ENCODE measurements around the gene RAI14.
"Not testable (repeated sequence)": the region's sequence is repeated elsewhere in the genome, so short reads cannot be mapped to it uniquely, and the experiment has no call there.

RAI14 gene

DNA sequence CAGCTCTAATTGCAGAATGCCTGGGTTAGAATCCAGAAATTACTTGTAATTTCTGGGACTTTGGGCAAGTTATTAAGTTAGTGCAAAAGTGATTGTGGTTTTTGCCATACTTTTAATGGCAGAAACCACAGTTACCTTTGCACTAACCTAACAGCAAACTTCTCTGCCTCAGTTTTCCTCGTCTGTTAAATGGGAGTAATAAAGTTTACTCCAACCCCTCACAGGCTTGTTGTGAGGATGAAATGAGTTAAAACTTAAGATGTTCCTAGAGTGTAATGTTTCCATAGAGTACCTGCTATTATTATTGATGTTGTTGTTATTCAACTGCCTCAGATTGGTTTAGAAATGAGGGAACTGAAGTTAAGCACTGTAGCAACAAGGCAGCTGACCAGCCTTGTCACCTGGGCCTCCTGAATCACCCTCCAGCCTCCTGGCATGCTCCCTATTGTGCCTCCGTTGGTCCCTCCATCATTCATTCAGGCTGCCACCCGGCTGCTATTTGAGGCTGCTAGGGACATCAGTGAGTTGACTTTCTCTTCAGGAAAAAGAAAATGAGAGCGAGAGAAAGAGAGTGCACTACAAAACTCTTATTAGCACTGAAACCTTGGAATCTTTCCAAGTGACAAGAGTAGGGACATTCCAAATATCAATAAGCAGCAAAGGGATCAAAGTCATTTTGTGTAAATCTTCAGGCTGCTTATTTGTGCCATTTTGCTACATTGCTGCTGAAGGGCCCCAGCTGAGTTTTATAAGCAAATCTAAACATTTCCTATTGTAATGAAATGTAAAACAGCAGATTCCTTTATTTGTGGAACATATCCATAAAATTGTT, 116.4 kb downstream of the RAI14 start:
- no peak overlapping the region for H2AFZ ChIP-seq (ENCODE audit: low read depth, low read length)
- H3K9me3 ChIP-seq (ENCODE audit: insufficient read depth, low read length), result no peaks in the 10 kb centered on the region
- no peak overlapping the region for H3K27ac ChIP-seq (ENCODE audit: low read length)
- no peak overlapping the region for H3K4me2 ChIP-seq (ENCODE audit: low read length)
- H3K79me2 ChIP-seq (ENCODE audit: low read length), result 0 out of 2 replicates have a peak, but pooled peaks cover 4% of the 10 kb centered on the region
- peaks cover 18% of the 10 kb centered on the region for H3K4me1 ChIP-seq (ENCODE audit: low read length)
- no peaks in the 10 kb centered on the region for H3K27me3 ChIP-seq (ENCODE audit: low read depth, low read length)
- no peak overlapping the region for H3K9ac ChIP-seq (ENCODE audit: low read length)
- TF ChIP-seq, protein P1, sequence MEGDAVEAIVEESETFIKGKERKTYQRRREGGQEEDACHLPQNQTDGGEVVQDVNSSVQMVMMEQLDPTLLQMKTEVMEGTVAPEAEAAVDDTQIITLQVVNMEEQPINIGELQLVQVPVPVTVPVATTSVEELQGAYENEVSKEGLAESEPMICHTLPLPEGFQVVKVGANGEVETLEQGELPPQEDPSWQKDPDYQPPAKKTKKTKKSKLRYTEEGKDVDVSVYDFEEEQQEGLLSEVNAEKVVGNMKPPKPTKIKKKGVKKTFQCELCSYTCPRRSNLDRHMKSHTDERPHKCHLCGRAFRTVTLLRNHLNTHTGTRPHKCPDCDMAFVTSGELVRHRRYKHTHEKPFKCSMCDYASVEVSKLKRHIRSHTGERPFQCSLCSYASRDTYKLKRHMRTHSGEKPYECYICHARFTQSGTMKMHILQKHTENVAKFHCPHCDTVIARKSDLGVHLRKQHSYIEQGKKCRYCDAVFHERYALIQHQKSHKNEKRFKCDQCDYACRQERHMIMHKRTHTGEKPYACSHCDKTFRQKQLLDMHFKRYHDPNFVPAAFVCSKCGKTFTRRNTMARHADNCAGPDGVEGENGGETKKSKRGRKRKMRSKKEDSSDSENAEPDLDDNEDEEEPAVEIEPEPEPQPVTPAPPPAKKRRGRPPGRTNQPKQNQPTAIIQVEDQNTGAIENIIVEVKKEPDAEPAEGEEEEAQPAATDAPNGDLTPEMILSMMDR (IDR thresholded peaks at IDR 0.05; ENCODE audit: low read depth, low read length), result no peak
- no peak for TF ChIP-seq EZH2phosphoT487 (IDR thresholded peaks at IDR 0.05; ENCODE audit: low read depth)
- H4K20me1 ChIP-seq (ENCODE audit: insufficient read depth, low read length), result no peaks in the 10 kb centered on the region
- peaks cover 9% of the 10 kb centered on the region for H3K36me3 ChIP-seq (replicated peaks; ENCODE audit: low read depth, low read length)
- no peak overlapping the region for H3K4me3 ChIP-seq (ENCODE audit: low read length)

GRCh38 chr5:34774139-34774538, 118.0 kb downstream of the RAI14 start:
- Histone ChIP-seq H2AFZ (ENCODE audit: low read depth, low read length) (no peak overlapping the region), H3K79me2 (ENCODE audit: low read length) (0 out of 2 replicates have a peak, but pooled peaks cover 4% of the 10 kb centered on the region), H3K9me3 (ENCODE audit: insufficient read depth, low read length) (no peaks in the 10 kb centered on the region), H3K36me3 (replicated peaks; ENCODE audit: low read depth, low read length) (peaks cover 9% of the 10 kb centered on the region), H3K4me2 (ENCODE audit: low read length) (no peak overlapping the region), H3K27ac (ENCODE audit: low read length) (no peak overlapping the region), H3K4me3 (ENCODE audit: low read length) (no peak overlapping the region), H3K4me1 (ENCODE audit: low read length) (peaks cover 10% of the 10 kb centered on the region; the same call in 1 of the 2 replicates), H3K27me3 (ENCODE audit: low read depth, low read length) (no peaks in the 10 kb centered on the region), H3K9ac (ENCODE audit: low read length) (no peak overlapping the region), H4K20me1 (ENCODE audit: insufficient read depth, low read length) (no peaks in the 10 kb centered on the region)
- TF ChIP-seq, protein P1 (IDR thresholded peaks at IDR 0.05; ENCODE audit: low read depth, low read length), result no peak
- no peak for TF ChIP-seq EZH2phosphoT487 (IDR thresholded peaks at IDR 0.05; ENCODE audit: low read depth)

- not testable (repeated sequence) for H3K9ac ChIP-seq (ENCODE audit: low read length); H3K79me2 ChIP-seq (ENCODE audit: low read length)
These were observed 118.5 kb downstream of the RAI14 start for GRCh38 chr5:34774678-34775077.

DNA sequence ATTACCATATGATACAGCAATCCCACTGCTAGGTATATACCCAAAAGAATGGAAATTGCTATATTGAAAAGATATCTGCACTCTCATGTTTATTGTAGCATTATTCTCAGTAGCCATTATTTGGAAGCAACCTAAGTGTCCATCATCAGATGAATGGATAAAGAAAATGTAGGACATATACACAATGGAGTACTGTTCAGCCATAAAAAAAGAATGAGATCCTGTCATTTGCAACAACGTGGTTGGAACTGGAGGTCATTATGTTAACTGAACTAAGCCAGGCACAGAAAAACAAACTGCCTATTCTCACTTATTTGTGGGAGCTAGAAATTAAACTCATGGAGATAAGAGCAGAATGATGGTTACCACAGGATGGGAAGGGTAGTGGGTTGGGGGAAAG, 119.8 kb downstream of the RAI14 start:
- Histone ChIP-seq H3K4me1 (ENCODE audit: low read length) (peaks cover 8% of the 10 kb centered on the region; the same call in 1 of the 2 replicates), H3K9ac (ENCODE audit: low read length) (no peak overlapping the region), H3K27ac (ENCODE audit: low read length) (no peak overlapping the region), H3K27me3 (ENCODE audit: low read depth, low read length) (no peaks in the 10 kb centered on the region), H3K36me3 (replicated peaks; ENCODE audit: low read depth, low read length) (peaks cover 9% of the 10 kb centered on the region), H2AFZ (ENCODE audit: low read depth, low read length) (no peak overlapping the region), H3K4me2 (ENCODE audit: low read length) (no peak overlapping the region), H3K9me3 (ENCODE audit: insufficient read depth, low read length) (no peaks in the 10 kb centered on the region), H3K79me2 (ENCODE audit: low read length) (0 out of 2 replicates have a peak, but pooled peaks cover 4% of the 10 kb centered on the region), H4K20me1 (ENCODE audit: insufficient read depth, low read length) (no peaks in the 10 kb centered on the region), H3K4me3 (ENCODE audit: low read length) (no peak overlapping the region)
- TF ChIP-seq EZH2phosphoT487 (IDR thresholded peaks at IDR 0.05; ENCODE audit: low read depth), result no peak
- TF ChIP-seq, protein P1 (IDR thresholded peaks at IDR 0.05; ENCODE audit: low read depth, low read length), result no peak

More at GRCh38 chr5:34774678-34775077, 118.5 kb downstream of the RAI14 start:
- not testable (repeated sequence) for H3K27me3 ChIP-seq (ENCODE audit: low read depth, low read length); H3K4me3 ChIP-seq (ENCODE audit: low read length); H3K27ac ChIP-seq (ENCODE audit: low read length); H3K9me3 ChIP-seq (ENCODE audit: insufficient read depth, low read length); H3K4me1 ChIP-seq (ENCODE audit: low read length); H3K4me2 ChIP-seq (ENCODE audit: low read length); H2AFZ ChIP-seq (ENCODE audit: low read depth, low read length); H4K20me1 ChIP-seq (ENCODE audit: insufficient read depth, low read length); H3K36me3 ChIP-seq (replicated peaks; ENCODE audit: low read depth, low read length)

Measured in OCI-LY3 (cell line).